Testis (tissue), 3 donors: Measurements from ENCODE around the gene LCE1D. TPM values are rescaled to one million over a fixed set of nuclear protein-coding genes. Genes with fewer than 3 reads are reported as not detected.

Source experiments
- DNase-seq: peaks from one replicate; pipeline ENCODE4 v3.0.0-alpha.2; 2019
- H3K27ac ChIP-seq, 2 donors: fragments of 200-600 bp; sonication (generic); one replicate each; pipeline ENCODE4 v1.5.1; 2019
- H3K27me3 ChIP-seq: fragments of 200-600 bp; sonication (generic); one replicate; pipeline ENCODE4 v1.5.1; 2019
- H3K36me3 ChIP-seq: fragments of 200-600 bp; sonication (generic); one replicate; pipeline ENCODE4 v1.5.1; 2017; ENCODE audit warnings: low read depth; ENCODE audit errors: missing control alignments
- H3K4me1 ChIP-seq: fragments of 200-600 bp; sonication (generic); one replicate; pipeline ENCODE4 v1.5.1; 2019
- H3K4me3 ChIP-seq, 2 donors: fragments of 200-600 bp; sonication (generic); one replicate each; pipeline ENCODE4 v1.5.1; 2017 to 2019
- H3K9me3 ChIP-seq: fragments of 200-600 bp; sonication (generic); one replicate; pipeline ENCODE4 v1.5.1; 2017
- POLR2A ChIP-seq: fragments of 450-650 bp; IDR thresholded peaks from one replicate; pipeline ENCODE4 v1.6.1; 2017; ENCODE audit warnings: antibody characterized with exemption, mild to moderate bottlenecking, moderate library complexity
- whole genome bisulfite sequencing, 2 donors: methylation state at CpG; one replicate each; pipeline ENCODE4 v1.1.5; 2018; 5-methylcytosine and 5-hydroxymethylcytosine counted together
- intact Hi-C: fragments of 100-400 bp; cut with DNase I; formaldehyde crosslinking; loops from one replicate; pipeline ENCODE4 v1.15.1; 2023; ENCODE audit warnings: low total_unique reads
- polyA plus RNA-seq: library from polyadenylated mRNA; stranded (reverse); fragments of 350-450 nt; fragmentation: Illumina TruSeq; extraction: RNeasy Lipid Tissue Mini Kit (QIAGEN cat#74804); gene quantifications from one replicate; pipeline ENCODE4 v1.2.3, GENCODE V29; 2014; ENCODE audit warnings: low read depth, low replicate concordance; ENCODE audit not compliant: insufficient read depth
- total RNA-seq, 2 donors: library from RNA; depleted of rRNA; stranded (reverse); fragments of >200 nt; gene quantifications; one replicate each; pipeline ENCODE4 v1.2.3, GENCODE V29; 2016
- TF ChIP-seq, protein P1 (sequence below), 3 experiments: fragments of 450-650 bp in 2 of 3; fragments of 200-600 bp in 1 of 3; sonication (generic) in 1 of 3; IDR thresholded peaks; one replicate each; pipeline ENCODE4 v1.5.1; 2016 to 2019; ENCODE audit warnings: antibody characterized with exemption in 3 of 3, mild to moderate bottlenecking in 2 of 3, moderate library complexity in 1 of 3

LCE1D gene
- total and polyA plus RNA-seq, 3 donors from 2014 or later, result not detected

- Histone ChIP-seq H3K4me1 (no peaks in the 10 kb centered on the region), H3K27me3 (no peaks in the 10 kb centered on the region), H3K9me3 (no peaks in the 10 kb centered on the region), H3K36me3 (no peaks in the 10 kb centered on the region), H3K4me3 (no peak within 1 kb of the TSS), H3K27ac (no peak within 1 kb of the TSS)
- no peak for DNase-seq
- no peak for TF ChIP-seq POLR2A
- TF ChIP-seq, protein P1, sequence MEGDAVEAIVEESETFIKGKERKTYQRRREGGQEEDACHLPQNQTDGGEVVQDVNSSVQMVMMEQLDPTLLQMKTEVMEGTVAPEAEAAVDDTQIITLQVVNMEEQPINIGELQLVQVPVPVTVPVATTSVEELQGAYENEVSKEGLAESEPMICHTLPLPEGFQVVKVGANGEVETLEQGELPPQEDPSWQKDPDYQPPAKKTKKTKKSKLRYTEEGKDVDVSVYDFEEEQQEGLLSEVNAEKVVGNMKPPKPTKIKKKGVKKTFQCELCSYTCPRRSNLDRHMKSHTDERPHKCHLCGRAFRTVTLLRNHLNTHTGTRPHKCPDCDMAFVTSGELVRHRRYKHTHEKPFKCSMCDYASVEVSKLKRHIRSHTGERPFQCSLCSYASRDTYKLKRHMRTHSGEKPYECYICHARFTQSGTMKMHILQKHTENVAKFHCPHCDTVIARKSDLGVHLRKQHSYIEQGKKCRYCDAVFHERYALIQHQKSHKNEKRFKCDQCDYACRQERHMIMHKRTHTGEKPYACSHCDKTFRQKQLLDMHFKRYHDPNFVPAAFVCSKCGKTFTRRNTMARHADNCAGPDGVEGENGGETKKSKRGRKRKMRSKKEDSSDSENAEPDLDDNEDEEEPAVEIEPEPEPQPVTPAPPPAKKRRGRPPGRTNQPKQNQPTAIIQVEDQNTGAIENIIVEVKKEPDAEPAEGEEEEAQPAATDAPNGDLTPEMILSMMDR (IDR thresholded peaks at IDR 0.05), result no peak
- WGBS, 2 donors, result 72 to 73% methylated on average over 6 of the region's 6 CpGs
- intact Hi-C loops, result no loop called here
Measured at GRCh38 chr1:152757747-152758146, 38.8 kb upstream of the LCE1D start, which contains the start of gene KPRP. KPRP (plus strand) TSS chr1:152758025; CDS start chr1:152759589, 1,564 bp downstream.

- DNase-seq, result no peak
- Histone ChIP-seq H3K36me3 (no peaks in the 10 kb centered on the region), H3K27me3 (no peaks in the 10 kb centered on the region), H3K4me1 (no peaks in the 10 kb centered on the region), H3K4me3 (no peak overlapping the region), H3K27ac (no peak overlapping the region), H3K9me3 (no peaks in the 10 kb centered on the region)
- TF ChIP-seq, protein P1 (IDR thresholded peaks at IDR 0.05), result no peak
- TF ChIP-seq POLR2A, result no peak
- WGBS, 2 donors, result 85% methylated on average over 4 of the region's 4 CpGs
- intact Hi-C loops, result no loop called here
Measured at GRCh38 chr1:152758636-152759035, 37.9 kb upstream of the LCE1D start.

DNA sequence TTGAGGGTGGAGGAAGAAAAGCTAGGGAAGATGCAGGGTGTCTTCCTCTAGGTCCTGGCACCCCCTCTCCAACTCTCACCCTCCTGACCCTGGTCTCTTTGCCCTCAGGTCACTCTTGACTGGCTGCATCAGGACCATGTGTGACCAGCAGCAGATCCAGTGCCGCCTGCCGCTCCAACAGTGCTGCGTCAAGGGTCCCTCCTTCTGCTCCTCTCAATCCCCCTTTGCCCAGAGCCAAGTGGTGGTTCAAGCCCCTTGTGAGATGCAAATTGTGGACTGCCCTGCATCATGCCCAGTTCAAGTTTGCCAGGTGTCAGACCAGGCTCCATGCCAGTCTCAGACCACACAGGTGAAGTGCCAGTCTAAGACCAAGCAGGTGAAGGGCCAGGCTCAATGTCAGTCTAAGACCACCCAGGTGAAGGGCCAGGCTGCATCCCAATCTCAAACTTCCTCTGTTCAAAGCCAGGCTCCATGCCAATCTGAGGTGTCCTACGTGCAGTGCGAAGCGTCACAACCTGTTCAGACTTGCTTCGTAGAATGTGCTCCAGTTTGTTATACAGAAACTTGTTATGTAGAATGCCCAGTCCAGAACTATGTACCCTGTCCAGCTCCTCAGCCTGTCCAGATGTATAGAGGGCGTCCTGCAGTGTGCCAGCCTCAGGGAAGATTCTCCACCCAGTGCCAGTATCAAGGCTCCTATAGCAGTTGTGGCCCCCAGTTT is 36.9 kb upstream of the LCE1D start:
- DNase-seq, result no peak
- H3K4me3 ChIP-seq, result no peak overlapping the region
- 91% methylated on average over 7 to 8 of the region's 8 CpGs for WGBS, 2 donors
- no peaks in the 10 kb centered on the region for H3K9me3 ChIP-seq
- no peaks in the 10 kb centered on the region for H3K27me3 ChIP-seq
- TF ChIP-seq, protein P1 (IDR thresholded peaks at IDR 0.05), result no peak
- TF ChIP-seq POLR2A, result no peak
- intact Hi-C loops, result no loop called here
- H3K4me1 ChIP-seq, result no peaks in the 10 kb centered on the region
- H3K27ac ChIP-seq, result no peak overlapping the region
- H3K36me3 ChIP-seq, result no peaks in the 10 kb centered on the region

GRCh38 chr1:152760551-152761190 is 35.9 kb upstream of the LCE1D start:
- intact Hi-C loops, result no loop called here
- H3K36me3 ChIP-seq, result no peaks in the 10 kb centered on the region
- no peaks in the 10 kb centered on the region for H3K4me1 ChIP-seq
- no peak overlapping the region for H3K4me3 ChIP-seq
- H3K9me3 ChIP-seq, result no peaks in the 10 kb centered on the region
- TF ChIP-seq, protein P1 (IDR thresholded peaks at IDR 0.05), result no peak
- no peak for TF ChIP-seq POLR2A
- no peak for DNase-seq
- H3K27me3 ChIP-seq, result no peaks in the 10 kb centered on the region
- 52 to 78% methylated on average over 22 to 31 of the region's 31 CpGs for WGBS, 2 donors
- H3K27ac ChIP-seq, result no peak overlapping the region
